ENCODE measurements around the gene CCL28.

- TF ChIP-seq, protein P1, sequence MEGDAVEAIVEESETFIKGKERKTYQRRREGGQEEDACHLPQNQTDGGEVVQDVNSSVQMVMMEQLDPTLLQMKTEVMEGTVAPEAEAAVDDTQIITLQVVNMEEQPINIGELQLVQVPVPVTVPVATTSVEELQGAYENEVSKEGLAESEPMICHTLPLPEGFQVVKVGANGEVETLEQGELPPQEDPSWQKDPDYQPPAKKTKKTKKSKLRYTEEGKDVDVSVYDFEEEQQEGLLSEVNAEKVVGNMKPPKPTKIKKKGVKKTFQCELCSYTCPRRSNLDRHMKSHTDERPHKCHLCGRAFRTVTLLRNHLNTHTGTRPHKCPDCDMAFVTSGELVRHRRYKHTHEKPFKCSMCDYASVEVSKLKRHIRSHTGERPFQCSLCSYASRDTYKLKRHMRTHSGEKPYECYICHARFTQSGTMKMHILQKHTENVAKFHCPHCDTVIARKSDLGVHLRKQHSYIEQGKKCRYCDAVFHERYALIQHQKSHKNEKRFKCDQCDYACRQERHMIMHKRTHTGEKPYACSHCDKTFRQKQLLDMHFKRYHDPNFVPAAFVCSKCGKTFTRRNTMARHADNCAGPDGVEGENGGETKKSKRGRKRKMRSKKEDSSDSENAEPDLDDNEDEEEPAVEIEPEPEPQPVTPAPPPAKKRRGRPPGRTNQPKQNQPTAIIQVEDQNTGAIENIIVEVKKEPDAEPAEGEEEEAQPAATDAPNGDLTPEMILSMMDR (conservative IDR thresholded peaks at IDR 0.05), result no peak
- no peak for TF ChIP-seq EZH2 (IDR thresholded peaks at IDR 0.05; ENCODE audit: low read depth)
Observed at GRCh38 chr5:43425983-43426382, 13.8 kb upstream of the CCL28 start.
